Natural killer cell (primary cell): Measurements from ENCODE around the gene ARIH2. TPM values are rescaled to one million over a fixed set of nuclear protein-coding genes. Genes with fewer than 3 reads are reported as not detected.

ENCODE experiments used
- ATAC-seq, 3 donors: fragments of 150-1000 bp in 2 of 3; fragments of 200-7000 bp in 1 of 3; cut with Tn5 transposase; 1 replicate in 1 of 3; 2 replicates in 2 of 3; pipeline ENCODE4 v1.10.0; 2021; ENCODE audit warnings: mild to moderate bottlenecking in 2 of 3, moderate library complexity in 2 of 3
- DNase-seq, 2 donors: peaks; one replicate each; pipeline versions ENCODE4 v3.0.0 to v3.0.0-alpha.2; 2013 to 2021; ENCODE audit warnings: mixed read lengths in 1 of 2
- H3K27ac ChIP-seq: one replicate; pipeline ENCODE4 v1.5.1; 2013; ENCODE audit warnings: mild to moderate bottlenecking, low read length
- H3K27me3 ChIP-seq: one replicate; pipeline ENCODE4 v1.6.1; 2013; ENCODE audit warnings: low read length; ENCODE audit not compliant: control insufficient read depth, insufficient read depth
- H3K36me3 ChIP-seq: one replicate; pipeline ENCODE4 v1.6.1; 2013; ENCODE audit warnings: low read length; ENCODE audit not compliant: control insufficient read depth, insufficient read depth
- H3K4me1 ChIP-seq: one replicate; pipeline ENCODE4 v1.6.1; 2013; ENCODE audit warnings: low read length; ENCODE audit not compliant: control insufficient read depth, insufficient read depth
- H3K4me3 ChIP-seq: one replicate; pipeline ENCODE4 v1.5.1; 2013; ENCODE audit warnings: low read length
- H3K9me3 ChIP-seq: one replicate; pipeline ENCODE4 v1.6.1; 2013; ENCODE audit warnings: low read length; ENCODE audit not compliant: control insufficient read depth, insufficient read depth
- H3K27ac Mint-ChIP-seq, 2 donors: one replicate each; pipeline ENCODE4 v1.8.0; 2022; ENCODE audit warnings: mild to moderate bottlenecking in 2 of 2, mixed read lengths in 2 of 2, moderate library complexity in 1 of 2
- H3K27me3 Mint-ChIP-seq, 2 donors: one replicate each; pipeline ENCODE4 v1.8.0; 2022; ENCODE audit warnings: low read depth in 2 of 2, mixed read lengths in 2 of 2
- H3K36me3 Mint-ChIP-seq: one replicate; pipeline ENCODE4 v1.8.0; 2022; ENCODE audit warnings: mixed read lengths
- H3K4me1 Mint-ChIP-seq, 2 donors: one replicate each; pipeline ENCODE4 v1.8.0; 2022; ENCODE audit warnings: mixed read lengths in 2 of 2
- H3K4me3 Mint-ChIP-seq: one replicate; pipeline ENCODE4 v1.8.0; 2022; ENCODE audit warnings: mild to moderate bottlenecking, moderate library complexity, mixed read lengths
- H3K9me3 Mint-ChIP-seq, 2 donors: one replicate each; pipeline ENCODE4 v1.8.0; 2022; ENCODE audit warnings: mixed read lengths in 2 of 2
- WGBS: methylation state at CpG from one replicate; pipeline ENCODE4 v1.1.7; 2013; ENCODE audit warnings: missing lambda C conversion rate; ENCODE audit not compliant: insufficient coverage; 5-methylcytosine and 5-hydroxymethylcytosine counted together
- intact Hi-C: fragments of 100-400 bp; cut with micrococcal nuclease; formaldehyde crosslinking; loops from one replicate; pipeline ENCODE4 v1.14.2; 2022
- total RNA-seq, 4 donors: library from RNA; stranded (reverse); fragments of 120-200 nt in 1 of 4; gene quantifications; one replicate each; pipeline versions ENCODE4 v1.2.3 to v1.2.4, GENCODE V29; 2013 to 2022
- TF ChIP-seq, protein P1 (sequence below): fragments of 200-600 bp; IDR thresholded peaks from one replicate; pipeline ENCODE4 v1.8.0; 2022; ENCODE audit warnings: antibody characterized with exemption

Gene ARIH2
- total RNA-seq, 3 donors from 2014 or later (not counting 1 experiment from before 2014, with no cell fraction given): 239 to 291 (median 243) TPM

DNA sequence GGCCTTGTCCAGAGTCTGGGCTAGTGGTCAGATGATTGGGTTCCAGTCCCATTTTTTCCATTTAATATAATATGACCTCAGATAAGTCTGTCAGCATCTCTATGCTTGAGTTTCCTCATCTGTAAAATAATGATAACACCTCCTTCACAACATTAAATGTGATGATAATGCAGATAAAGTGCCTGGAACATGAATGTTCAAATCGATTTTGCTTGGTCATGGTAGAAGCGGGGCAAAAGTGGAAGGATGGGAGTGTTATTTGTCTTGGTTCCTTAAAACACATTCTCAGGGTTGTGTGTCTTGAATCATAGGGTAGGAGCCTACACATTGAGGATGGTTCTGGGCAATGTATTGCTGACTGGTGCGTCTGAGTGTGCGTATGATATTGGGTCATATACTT, 16.9 kb downstream of the ARIH2 start:
- H3K27me3 ChIP-seq: no peaks in the 10 kb centered on the region
- Mint-ChIP-seq H3K9me3 (no peaks in the 10 kb centered on the region), H3K27me3 (no peaks in the 10 kb centered on the region), H3K4me1 (peaks cover 47 to 56% of the 10 kb centered on the region in 2 donors), H3K27ac (peak overlapping the region; percentile 14 to 72), H3K4me3 (no peak overlapping the region), H3K36me3 (no peaks in the 10 kb centered on the region)
- DNase-seq: no peak
- H3K27ac ChIP-seq: no peak overlapping the region
- peaks cover 28% of the 10 kb centered on the region for H3K36me3 ChIP-seq
- no peak overlapping the region for H3K4me3 ChIP-seq
- TF ChIP-seq, protein P1, sequence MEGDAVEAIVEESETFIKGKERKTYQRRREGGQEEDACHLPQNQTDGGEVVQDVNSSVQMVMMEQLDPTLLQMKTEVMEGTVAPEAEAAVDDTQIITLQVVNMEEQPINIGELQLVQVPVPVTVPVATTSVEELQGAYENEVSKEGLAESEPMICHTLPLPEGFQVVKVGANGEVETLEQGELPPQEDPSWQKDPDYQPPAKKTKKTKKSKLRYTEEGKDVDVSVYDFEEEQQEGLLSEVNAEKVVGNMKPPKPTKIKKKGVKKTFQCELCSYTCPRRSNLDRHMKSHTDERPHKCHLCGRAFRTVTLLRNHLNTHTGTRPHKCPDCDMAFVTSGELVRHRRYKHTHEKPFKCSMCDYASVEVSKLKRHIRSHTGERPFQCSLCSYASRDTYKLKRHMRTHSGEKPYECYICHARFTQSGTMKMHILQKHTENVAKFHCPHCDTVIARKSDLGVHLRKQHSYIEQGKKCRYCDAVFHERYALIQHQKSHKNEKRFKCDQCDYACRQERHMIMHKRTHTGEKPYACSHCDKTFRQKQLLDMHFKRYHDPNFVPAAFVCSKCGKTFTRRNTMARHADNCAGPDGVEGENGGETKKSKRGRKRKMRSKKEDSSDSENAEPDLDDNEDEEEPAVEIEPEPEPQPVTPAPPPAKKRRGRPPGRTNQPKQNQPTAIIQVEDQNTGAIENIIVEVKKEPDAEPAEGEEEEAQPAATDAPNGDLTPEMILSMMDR: no peak
- H3K9me3 ChIP-seq: no peaks in the 10 kb centered on the region
- intact Hi-C loops: no loop called here
- WGBS: 48% methylated on average over 2 of the region's 4 CpGs
- H3K4me1 ChIP-seq: peaks cover 17% of the 10 kb centered on the region
- ATAC-seq: no peak

DNA sequence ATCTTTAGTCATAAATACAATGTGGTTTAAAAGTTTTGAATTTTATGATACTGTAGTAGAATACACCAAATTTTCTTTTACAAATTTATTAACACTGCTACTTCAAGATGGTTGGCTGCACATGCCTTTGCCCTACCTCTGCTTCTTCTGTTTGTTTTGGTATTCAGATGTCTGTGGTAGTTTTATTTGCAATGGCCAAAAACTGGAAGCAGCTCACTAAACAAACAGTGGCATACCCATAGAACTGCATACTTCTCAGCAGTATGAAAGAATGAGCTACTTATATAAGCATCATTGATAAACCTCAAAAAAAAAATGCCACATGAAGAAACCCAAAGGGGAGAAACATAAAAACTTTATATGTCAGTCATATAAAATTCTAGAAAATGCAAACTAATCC, 19.5 kb downstream of the ARIH2 start:
- TF ChIP-seq, protein P1: no peak
- H3K4me1 ChIP-seq: no peaks in the 10 kb centered on the region
- no peak for ATAC-seq
- H3K27ac ChIP-seq: no peak overlapping the region
- no peaks in the 10 kb centered on the region for H3K27me3 ChIP-seq
- Mint-ChIP-seq H3K27ac (peak overlapping the region; percentile 62 to 79), H3K4me1 (peaks cover 26 to 37% of the 10 kb centered on the region in 2 donors), H3K36me3 (no peaks in the 10 kb centered on the region), H3K27me3 (no peaks in the 10 kb centered on the region), H3K9me3 (no peaks in the 10 kb centered on the region), H3K4me3 (peak overlapping the region; percentile 25)
- no peak overlapping the region for H3K4me3 ChIP-seq
- no peak for DNase-seq
- peaks cover 27% of the 10 kb centered on the region for H3K36me3 ChIP-seq
- H3K9me3 ChIP-seq: no peaks in the 10 kb centered on the region
- intact Hi-C loops: no loop called here

DNA sequence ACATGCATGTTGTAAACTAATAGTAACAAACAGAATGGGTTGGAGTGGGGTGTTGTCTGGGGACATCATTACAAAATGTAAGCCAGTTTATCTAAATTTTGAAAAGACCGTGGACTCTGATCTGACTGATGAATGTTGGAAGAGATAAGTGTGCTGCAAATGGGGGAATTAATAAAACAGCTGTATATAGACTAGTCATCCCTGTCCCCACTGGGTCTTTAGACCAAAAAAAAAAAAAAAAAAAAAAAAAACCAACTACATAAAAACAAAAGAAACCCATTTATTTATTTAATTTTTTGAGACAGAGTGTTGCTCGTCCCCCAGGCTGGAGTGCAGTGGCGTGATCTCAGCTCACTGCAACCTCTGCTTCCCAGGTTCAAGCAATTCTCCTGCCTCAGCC, 20.0 kb downstream of the ARIH2 start:
- H3K4me3 Mint-ChIP-seq: peak overlapping the region; percentile 32
- intact Hi-C loops: no loop called here
- H3K27ac Mint-ChIP-seq: peak overlapping the region; percentile 62 to 79
- H3K27me3 Mint-ChIP-seq: no peaks in the 10 kb centered on the region
- WGBS: 100% methylated on average over 2 of the region's 3 CpGs
- no peak for DNase-seq
- no peaks in the 10 kb centered on the region for H3K4me1 ChIP-seq
- no peaks in the 10 kb centered on the region for H3K27me3 ChIP-seq
- H3K36me3 ChIP-seq: peaks cover 26% of the 10 kb centered on the region
- H3K9me3 ChIP-seq: no peaks in the 10 kb centered on the region
- ATAC-seq: no peak
- H3K4me3 ChIP-seq: no peak overlapping the region
- no peaks in the 10 kb centered on the region for H3K36me3 Mint-ChIP-seq
- H3K9me3 Mint-ChIP-seq: no peaks in the 10 kb centered on the region
- TF ChIP-seq, protein P1: no peak
- no peak overlapping the region for H3K27ac ChIP-seq
- H3K4me1 Mint-ChIP-seq: peaks cover 28 to 42% of the 10 kb centered on the region in 2 donors

DNA sequence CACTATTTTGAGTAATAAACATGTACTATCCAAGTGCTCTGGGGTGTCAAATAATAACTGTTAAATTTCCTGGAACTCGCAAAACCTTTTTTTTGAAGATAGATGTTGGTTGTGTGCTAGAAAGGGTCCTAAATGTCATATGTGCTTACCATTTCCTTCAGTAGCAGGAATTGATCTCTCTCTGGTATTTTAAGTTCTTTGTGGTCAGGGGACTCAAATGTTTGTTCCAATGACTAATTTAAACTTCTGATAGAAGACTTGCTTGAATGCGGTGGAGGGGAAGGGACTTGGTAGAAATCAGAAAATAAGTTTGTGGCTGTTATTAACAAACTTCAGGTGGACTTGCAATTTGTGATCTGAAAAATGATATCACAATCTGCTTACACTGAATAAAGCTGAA, 26.8 kb downstream of the ARIH2 start:
- TF ChIP-seq, protein P1: no peak
- H3K4me1 Mint-ChIP-seq: peaks cover 27 to 39% of the 10 kb centered on the region in 2 donors
- peak overlapping the region; percentile 50 to 72 for H3K27ac Mint-ChIP-seq
- ATAC-seq: no peak
- H3K36me3 Mint-ChIP-seq: no peaks in the 10 kb centered on the region
- Histone ChIP-seq H3K4me1 (no peaks in the 10 kb centered on the region), H3K36me3 (peaks cover 7% of the 10 kb centered on the region), H3K4me3 (no peak overlapping the region), H3K27me3 (no peaks in the 10 kb centered on the region), H3K27ac (no peak overlapping the region), H3K9me3 (no peaks in the 10 kb centered on the region)
- no peaks in the 10 kb centered on the region for H3K9me3 Mint-ChIP-seq
- no peaks in the 10 kb centered on the region for H3K27me3 Mint-ChIP-seq
- no peak overlapping the region for H3K4me3 Mint-ChIP-seq
- intact Hi-C loops: no loop called here
- no peak for DNase-seq
- WGBS: 76% methylated on average over 2 of the region's 2 CpGs
